NCI-H345 treated with DMSO at 0.1 percent for 48 hours (cell line): ENCODE data around the gene HOXA2.

Source experiments
- DNase-seq: peaks from one replicate; lab custom pipeline; 2025; ENCODE audit not compliant: unreplicated experiment; lab: John Stamatoyannopoulos, UW

Gene HOXA2

DNA sequence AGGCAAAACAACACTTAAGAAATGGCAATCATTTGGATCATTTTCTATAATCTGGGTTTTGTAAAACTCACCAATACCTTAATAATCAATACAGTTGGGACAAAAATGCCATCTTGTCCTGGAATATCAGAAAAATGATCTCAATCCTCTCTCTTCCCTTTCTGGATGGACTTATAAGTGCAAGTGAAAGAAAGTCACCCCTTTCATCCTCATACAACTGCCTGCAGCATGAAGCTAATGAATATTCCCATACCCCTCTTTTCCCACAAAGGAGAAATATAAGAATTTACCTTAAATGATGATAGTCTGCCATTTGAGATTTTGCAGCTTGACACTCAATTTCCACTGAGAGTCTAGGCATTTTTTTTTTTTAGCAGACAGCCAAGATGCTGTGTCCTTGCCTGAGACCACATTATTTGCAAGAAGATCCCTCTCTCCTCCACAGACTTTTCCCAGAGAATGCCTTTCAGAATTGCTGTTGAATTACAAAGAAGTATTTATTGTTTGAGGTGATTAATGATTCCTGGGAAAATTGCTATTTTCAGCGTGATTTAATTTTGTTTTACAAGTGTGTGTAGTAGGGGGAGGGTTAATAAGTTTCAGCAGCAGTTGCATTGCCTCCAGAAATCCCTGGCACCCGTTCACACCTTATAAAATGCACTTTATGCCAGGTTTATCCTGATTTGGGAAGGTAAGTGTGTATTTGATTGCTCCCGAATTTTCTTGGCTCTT, 24.3 kb upstream of the HOXA2 start:
- no peak for DNase-seq

DNA sequence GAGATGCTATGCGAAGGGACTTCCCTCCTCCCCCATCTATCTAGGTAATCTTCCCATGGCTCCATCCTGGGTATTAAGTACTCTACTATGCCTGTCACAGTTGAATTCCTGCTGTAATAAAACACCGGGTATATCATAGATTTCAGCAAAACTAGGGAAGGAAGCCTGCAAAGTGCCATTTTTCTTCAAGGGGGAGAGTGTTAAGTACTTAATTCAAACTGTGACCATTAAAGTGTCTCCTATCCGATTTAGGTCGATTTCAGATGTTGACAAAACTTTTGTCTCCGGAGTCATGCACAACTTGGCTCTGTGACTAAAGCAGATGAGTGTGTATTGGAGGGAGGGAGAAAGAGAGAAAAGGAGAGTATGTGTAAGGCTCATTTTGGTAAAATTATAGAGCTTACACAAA, 23.5 kb upstream of the HOXA2 start:
- DNase-seq: no peak

DNA sequence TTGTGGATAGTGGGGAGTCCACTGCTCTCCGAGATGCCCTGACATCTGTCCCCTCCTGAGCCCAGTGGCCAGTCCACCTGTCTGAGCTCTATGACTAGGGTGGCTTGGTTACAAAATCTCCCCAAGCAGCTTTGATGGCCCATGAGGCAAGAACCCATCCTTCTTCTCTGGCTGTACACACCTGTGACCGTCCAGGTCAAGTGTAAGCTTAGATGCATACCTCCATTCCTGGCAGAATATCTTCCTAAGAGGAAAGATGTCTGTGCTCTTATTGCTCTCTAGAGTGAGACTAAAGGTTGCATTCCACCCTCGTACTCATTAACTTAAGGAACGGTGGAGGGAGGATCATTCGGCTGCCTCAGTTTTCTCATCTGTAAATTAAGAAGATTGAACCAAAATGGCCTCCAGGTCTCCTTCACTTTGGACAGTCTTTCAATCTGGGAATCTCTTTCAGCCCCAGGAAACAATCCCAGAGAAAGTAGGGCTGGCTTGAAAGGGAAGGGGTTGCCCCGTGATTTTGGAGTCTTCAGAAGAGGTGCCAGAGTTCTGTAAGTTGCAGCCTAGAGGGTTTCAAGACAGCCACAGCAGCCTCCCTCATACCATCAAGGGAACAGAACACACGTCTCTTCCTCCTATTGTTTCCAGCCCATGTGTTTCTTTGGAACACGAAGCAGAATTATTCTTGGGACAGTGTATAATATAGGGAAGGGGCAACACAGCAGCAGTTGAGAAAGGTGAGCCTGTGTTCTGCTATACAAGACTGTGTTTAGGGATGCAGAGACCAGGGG, 22.6 kb upstream of the HOXA2 start:
- DNase-seq: no peak

DNA sequence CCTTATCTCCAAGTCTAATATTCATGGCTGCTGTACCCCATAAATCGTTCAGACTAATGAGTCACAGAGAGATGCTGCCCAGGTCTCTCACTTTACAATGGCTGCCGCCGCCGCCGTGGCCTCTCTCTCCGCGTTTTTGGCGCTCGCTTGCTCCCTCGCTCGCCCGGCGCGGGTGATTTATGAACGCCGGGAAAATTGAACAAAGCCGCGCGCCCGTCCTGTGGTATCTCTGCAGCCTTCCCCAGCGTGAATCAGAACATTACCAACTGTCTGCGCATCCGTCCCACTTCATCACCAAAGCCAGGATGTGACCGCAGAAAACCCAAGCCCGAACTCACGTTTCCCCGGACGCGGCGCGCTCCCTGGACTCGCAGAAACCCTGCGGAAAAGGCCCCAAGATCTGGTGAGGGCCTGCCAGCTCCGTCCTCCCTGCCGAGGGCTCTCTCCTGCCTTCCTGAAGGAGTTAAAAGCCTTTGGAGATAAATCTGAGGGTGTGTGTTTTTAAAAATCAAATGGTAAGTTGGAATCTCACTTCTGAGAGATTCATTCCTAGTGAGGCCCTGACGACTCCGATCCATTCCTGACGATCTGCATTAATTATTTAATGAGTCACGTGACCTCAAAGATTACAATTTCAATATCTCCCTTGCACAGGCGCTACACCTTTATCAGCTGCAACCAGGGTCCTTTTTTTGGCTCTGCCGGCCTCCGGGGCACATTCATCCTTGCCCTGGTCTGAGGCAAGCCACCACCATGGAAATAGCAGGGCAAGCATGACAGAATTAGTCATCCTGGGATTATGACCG, 21.8 kb upstream of the HOXA2 start:
- DNase-seq: no peak

DNA sequence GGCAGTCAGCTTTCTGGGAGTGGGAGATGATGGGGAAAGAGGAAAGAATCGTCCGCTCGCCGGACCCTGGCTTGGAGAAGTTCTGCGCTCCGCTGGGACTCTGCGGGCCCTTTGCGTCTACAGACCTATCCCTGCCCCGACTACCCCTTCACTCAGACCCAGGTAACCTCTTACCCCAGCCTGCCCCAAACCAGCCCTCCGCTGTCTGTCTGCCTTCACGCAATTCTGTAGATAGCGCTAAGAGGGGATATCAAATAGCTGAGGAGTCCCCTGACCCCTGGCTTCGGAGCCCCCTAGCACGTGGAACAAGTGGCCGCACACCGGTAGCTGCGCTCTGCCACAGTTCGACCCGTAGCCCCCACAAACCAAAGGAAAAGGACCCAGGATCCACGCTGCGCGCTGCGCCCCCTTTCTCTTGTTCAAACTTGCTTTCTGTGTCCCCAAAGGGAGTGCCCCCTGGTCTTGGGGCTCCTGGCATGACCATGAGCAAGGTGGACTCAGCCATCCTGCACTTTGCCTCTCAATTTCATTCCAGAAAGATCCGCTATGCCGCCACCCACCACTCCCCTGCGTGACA, 21.1 kb upstream of the HOXA2 start:
- no peak for DNase-seq

DNA sequence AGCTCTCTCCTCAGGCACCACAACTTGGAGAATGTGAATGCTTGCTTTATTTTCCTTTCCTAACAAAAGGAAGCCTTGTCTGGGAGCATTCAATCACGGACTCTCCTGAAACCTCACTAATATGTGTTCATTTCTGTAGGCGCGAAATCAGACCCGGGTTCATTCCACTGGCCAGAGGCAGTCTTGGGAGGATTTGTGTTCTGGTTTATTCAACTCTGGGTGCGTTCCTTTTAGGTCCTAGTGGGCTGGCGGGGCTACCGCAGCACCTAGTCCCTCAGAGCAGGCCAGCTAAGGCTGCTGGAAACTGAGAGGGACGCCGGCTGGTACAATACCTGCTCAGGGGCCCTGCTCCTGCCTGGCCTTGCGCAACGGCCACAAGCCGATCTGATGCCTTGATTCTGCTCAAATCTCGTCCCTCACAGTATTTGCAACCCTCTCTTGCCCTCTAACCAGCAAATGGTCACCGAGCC, 20.6 kb upstream of the HOXA2 start:
- no peak for DNase-seq

DNA sequence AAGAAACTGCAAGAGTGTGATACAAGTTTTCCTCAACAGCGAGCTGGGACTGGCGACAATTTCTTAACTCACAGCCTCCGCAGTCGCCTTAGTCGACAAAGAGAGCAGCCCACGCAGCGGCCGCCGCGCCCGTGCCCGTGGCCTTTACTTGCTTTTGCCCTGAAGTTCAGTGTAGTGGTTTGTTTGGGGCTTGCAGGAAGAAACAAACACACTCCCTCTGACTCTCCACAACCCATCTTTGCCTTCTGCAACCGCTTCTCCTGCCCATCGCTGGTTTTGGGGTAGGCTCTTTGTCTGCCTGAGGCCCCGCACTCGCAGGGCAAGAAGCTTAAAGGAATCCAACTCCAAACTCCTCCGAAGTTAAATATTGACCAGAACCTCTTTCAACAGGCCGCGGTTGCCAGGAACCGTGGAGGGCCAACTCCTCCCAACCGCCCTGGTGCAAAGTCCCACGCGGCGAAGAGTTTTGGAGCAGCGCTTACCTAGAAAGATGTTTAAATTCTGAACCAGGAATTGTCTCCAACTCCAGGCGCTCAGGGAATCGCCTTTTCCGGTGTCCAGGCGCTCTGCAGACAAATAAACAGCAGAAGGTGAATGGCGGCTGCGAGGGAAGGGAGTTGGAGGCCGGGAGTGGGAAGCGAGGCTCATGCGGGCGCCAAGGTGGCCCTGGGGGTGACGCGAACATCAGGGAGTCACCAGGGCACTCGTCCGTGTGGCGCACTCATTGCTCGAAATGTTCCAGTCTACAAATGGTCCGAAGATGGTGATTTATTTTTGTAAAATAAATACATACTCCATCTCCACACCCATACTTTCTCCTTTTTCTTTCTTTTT, 19.8 kb upstream of the HOXA2 start:
- no peak for DNase-seq

DNA sequence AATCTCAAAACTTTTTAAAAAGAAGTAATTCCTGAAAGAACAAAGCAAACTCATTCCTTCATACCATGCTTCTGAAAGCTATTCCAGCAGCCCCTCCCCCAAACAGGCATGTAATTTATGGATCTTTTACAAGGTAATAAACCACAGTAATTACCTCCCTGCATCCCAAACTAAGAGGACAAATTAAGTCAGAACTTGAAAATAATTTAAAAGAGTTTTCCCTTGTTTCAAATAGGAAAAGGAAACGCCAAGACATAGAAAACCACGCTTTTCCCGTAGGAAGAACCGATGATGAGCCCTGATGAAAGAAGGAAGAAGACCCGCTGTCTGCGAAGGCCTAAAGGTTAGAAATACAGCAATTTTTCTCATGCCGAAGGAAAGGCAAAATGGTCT, 19.2 kb upstream of the HOXA2 start:
- DNase-seq: no peak

DNA sequence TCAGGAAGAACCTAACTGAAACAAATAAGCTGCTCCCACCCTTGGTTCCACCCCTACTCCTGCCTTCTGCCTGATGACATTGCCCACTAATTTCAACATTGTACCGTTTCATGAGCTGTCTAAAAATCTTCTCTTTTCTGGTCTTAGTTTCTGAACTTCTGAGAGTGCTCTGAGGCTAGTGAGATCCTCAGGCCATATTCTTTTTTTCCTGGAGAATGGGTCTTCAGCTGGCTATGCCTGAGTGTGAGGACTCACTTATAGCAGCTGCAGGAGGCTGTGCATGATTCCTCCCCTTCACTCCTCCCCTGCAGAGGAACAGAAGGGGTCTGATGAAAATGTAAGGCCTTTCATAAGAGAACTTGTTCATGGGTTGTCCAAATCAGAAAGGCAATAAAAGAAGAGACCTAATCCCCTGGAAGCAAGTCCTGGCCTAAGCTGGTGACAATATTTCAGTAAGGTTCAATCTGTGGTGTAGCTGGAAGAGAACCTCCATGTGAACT, 17.0 kb upstream of the HOXA2 start:
- DNase-seq: no peak

DNA sequence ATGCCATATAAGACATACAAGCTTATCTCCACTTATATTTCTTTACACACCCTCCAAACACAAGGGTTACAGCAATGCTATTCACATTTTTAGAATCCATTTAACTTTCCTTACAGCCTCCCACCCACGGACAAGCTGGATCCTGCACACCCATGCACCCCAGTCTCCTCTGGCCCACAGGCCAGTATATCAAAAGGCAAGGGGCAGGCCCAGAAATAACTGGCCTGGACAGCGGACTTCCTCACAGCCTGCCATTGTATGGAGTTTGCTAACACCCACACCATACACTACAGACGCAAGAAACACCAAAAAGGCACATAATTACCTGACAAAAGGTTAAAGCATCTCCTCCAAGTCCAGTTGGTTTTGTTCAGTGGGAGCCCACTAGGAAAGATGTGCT, 16.1 kb upstream of the HOXA2 start:
- no peak for DNase-seq

DNA sequence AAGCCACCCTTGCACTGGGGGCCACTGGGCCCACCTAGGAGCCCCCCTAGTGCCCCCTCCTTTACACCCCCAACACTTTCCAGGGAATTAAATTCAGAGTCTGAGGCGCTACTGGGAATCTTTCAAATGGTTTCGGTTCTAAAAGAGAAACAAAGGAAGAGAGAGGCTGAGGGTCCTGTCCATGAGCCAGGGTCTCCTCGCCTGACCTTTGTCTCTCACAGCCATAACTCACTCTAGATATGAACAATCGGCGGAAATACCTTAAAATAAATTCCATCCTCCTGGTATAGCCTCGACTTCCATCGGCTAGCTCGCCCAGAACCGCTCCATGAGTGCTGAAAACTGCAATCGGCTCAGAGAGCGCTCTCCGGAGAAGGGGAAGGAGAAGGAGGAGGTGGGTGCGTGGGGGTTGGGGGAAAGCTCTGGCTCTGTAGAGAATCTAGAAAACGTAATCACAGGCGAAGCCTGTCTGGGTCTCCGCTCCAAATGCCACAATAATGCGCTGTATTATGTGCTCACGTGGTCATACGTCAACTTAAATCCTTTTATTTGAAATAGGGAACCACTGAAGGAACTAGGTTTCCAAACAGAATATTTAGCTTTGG, 15.5 kb upstream of the HOXA2 start:
- DNase-seq: no peak

DNA sequence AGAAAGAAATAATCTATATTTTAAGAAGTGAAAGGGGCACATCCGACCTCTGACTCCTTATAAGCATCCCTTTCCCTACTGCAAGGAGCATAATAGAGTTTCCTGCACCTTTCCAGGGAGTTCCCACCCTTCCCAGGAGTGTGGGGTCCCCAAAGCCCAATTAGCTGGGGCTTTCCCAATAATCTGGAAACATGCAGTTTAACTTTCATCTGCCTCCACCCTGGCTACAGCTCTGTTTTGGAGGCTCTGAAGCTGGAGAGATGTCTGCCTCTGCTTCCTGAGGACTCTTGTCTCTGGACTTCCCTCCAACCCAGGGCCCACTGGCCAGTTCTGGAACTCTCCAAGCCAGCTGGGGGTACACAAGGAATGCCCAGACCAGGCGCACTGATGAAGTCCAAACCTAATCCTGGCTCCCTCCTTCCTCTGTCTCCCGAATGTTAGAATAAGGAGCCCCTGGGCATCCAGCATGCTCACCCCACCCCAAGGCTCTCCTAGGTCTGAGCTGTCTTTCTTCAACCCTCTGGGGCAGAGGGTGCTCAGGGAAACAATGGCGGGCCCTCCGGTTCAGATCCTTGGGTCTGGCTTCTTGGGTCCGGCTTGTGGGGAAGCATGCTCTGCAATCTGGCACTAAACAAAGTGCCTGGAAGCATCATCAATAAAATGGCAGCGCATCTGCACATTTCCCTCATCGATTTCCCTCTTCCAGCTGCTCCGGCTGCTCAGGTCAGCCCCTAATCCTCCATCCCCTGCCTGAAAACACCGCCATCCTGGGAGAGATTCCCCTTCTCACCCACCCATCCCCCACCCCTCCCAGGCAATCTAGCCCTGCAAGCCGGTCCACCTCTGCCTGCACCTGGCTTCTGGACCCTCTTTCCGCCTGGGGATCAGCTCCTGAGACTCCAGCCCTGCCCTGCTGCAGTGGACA, 14.7 kb upstream of the HOXA2 start:
- DNase-seq: no peak

DNA sequence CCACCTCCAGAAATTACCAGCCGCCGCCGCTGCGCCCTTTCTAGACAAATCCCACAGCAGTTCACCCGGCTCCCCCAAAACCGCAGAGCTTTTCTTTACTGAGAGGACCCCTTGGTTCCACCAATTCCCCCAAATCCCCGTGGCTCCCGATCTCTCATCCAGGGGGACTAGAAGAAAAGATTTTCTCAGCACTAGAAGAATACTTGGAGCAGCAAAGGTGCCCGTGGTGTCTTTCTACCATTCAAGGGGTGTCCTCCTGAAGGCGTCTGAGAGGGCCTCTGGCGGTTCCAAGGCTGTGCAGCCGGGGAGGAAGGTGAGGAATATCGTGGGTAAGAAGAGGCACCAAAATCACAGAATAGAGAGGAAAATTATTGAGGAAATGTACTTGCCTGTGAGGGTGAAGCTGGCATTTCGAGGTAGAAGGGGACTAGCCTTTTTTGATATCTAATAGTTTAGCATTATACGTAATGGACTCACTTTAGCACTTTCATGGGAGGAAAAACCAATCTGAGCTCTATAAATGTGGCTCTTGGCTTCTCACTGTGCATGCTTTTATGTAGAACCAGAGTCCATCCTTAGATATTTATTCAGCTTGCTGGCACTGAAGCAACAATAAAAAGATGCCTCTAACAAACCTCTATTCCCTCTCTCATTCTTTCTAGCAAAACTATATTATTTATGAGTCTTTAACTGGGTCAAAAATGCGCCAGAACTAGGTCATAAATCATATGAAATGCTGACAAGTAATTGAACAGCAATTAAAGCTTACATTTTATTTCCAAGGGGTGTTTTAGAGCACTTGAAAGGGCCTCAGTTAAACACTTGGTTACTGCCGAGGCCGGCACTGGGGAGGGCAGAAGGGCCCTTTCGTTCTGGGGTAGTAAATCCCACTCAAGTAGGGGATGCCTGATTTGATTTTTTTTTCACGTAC, 13.8 kb upstream of the HOXA2 start:
- DNase-seq: no peak

DNA sequence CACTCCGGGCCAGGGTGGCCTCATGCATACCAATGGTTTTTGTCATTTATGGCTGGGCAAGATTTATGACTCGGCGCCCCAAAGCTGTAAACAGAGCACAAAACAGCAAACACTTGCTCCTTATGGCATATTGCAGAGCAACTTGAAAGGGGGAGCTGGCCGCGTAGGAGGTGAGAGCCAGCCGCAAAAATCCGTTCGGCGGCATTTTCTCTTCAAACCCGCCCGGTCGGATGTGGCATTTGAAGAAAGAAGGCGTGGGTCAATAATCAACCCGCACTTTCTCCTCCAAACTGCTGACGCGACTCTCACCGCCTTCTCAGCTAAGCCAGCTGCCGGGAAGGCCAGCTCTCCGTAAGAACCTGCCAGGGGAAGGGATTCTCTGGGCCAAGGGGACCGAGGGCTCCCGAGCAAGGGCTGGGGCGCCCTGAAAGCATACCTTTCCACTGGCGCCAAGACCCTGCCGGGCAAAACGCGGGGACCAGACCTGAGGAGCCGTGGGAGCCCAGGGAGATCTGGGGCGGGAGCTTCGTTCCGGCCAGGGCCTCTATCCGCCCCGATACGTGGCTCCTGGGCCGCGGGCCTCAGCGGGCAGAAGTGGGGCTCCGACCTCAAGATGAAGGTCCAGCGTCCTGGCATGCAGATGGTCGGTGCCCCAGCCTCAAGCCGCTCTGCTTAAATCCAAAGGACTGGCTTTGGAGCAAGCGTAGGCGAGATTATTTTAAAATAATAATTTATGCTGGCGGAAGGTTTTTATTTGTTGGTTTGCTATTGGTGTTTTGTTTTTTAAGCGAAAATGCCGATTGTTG, 12.9 kb upstream of the HOXA2 start:
- no peak for DNase-seq

DNA sequence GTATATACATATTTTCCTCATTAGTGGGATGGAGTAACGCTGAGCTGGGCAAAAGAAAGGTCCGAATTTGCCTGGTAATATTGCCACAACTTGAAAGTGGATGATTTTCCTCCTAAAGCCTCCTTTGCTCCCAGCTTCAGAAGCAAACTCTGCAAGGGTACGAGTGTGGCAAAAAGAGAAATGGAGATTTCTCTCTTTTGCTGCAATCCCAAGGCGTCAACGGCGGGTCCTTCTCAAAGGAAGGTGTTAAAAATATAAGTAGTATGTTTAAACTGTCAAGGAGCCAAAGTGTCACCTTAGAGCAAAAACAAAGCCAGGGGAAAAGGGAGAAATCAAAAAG, 12.4 kb upstream of the HOXA2 start:
- DNase-seq: no peak

DNA sequence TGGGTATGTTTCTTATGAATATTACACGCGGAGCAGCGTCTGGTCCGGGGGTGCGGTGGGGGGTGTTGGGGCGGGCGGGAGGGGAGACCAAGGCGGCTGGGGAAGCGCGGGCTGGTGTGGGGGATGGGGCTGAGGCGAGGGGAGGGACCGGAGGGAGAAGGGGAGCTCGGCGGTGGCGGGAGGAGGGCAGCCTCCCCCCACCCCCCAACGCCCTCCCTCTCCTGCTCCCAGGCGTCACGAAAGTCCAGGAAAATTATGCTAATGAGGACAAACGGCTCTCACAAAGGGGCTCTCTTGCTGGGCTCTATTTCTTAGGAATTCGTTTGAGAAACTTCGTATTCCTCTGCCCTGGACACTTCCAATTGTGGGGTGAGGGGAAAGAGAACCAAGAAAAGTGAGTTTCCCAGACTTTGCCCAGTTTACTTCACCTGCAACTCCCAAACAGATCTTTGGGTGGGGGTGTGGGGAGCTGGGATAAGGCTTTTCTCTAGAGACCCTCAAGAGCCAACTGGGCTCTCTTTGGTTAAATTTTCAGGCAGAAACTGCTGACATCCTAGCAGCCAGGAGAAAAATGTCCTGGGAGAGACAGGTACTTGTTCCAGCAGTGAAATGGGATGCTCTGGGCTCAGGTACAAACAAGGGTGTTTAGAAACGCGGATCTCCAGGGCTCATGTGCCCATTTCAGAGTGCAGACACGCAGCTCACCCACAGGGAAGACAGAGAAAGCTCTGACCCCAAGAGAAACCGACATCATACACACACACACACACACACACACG, 11.7 kb upstream of the HOXA2 start:
- no peak for DNase-seq
